OCI-LY1 (cell line): ENCODE data around the gene TBC1D16.

Experiments
- H2AFZ ChIP-seq: fragments of 200-600 bp; sonication (generic), shearing (Covaris generic); 2 replicates; pipeline ENCODE4 v1.6.0; 2014; ENCODE audit warnings: antibody characterized with exemption, mild to moderate bottlenecking, low read length
- H3F3A ChIP-seq: fragments of 200-600 bp; sonication (generic), shearing (Covaris generic); 2 replicates; pipeline ENCODE4 v1.6.0; 2014; ENCODE audit warnings: mild to moderate bottlenecking, antibody characterized with exemption, low read length, moderate library complexity; ENCODE audit not compliant: insufficient read depth
- H3K27ac ChIP-seq: fragments of 200-600 bp; sonication (generic); 2 replicates; pipeline ENCODE4 v1.5.1; 2014; ENCODE audit warnings: low read length, mixed run types, mild to moderate bottlenecking, low read depth; ENCODE audit not compliant: poor library complexity, severe bottlenecking
- H3K27me3 ChIP-seq: fragments of 200-600 bp; sonication (generic); 2 replicates; pipeline ENCODE4 v1.6.0; 2014; ENCODE audit warnings: antibody characterized with exemption, mild to moderate bottlenecking, low read length, moderate library complexity; ENCODE audit not compliant: insufficient read depth
- H3K36me3 ChIP-seq: fragments of 200-600 bp; sonication (generic); 2 replicates; pipeline ENCODE4 v1.6.1; 2014; ENCODE audit warnings: mild to moderate bottlenecking, antibody characterized with exemption, low read length, moderate library complexity, mixed read lengths; ENCODE audit not compliant: insufficient read depth
- H3K4me1 ChIP-seq: fragments of 200-600 bp; sonication (generic); 2 replicates; pipeline ENCODE4 v1.5.1; 2014; ENCODE audit warnings: mild to moderate bottlenecking, low read length, moderate library complexity; ENCODE audit not compliant: insufficient read depth, severe bottlenecking
- H3K4me2 ChIP-seq: fragments of 200-600 bp; sonication (generic), shearing (Covaris generic); 2 replicates; pipeline ENCODE4 v1.6.1; 2014; ENCODE audit warnings: low read length
- H3K4me3 ChIP-seq: fragments of 200-600 bp; sonication (generic); 2 replicates; pipeline ENCODE4 v1.5.1; 2014; ENCODE audit warnings: low read length, low read depth, mild to moderate bottlenecking, mixed read lengths; ENCODE audit not compliant: poor library complexity, severe bottlenecking
- H3K79me2 ChIP-seq: fragments of 200-600 bp; shearing (Covaris generic); 2 replicates; pipeline ENCODE4 v1.6.1; 2016; ENCODE audit warnings: mixed run types, low read length, mixed read lengths; ENCODE audit not compliant: insufficient read depth
- H3K9ac ChIP-seq: fragments of 200-600 bp; sonication (generic), shearing (Covaris generic); 2 replicates; pipeline ENCODE4 v1.6.1; 2014; ENCODE audit warnings: mild to moderate bottlenecking, low read length, mixed read lengths
- H3K9me2 ChIP-seq: fragments of 200-600 bp; sonication (generic), shearing (Covaris generic); 2 replicates; pipeline ENCODE4 v1.6.1; 2014; ENCODE audit warnings: low read depth, mild to moderate bottlenecking, low read length, mixed read lengths
- H3K9me3 ChIP-seq: fragments of 200-600 bp; shearing (Covaris generic); 2 replicates; pipeline ENCODE4 v1.6.1; 2014; ENCODE audit warnings: low read length, mixed read lengths
- H4K20me1 ChIP-seq: fragments of 200-600 bp; sonication (generic), shearing (Covaris generic); 2 replicates; pipeline ENCODE4 v1.6.0; 2016; ENCODE audit warnings: mild to moderate bottlenecking, low read length; ENCODE audit not compliant: insufficient read depth
- CTCF ChIP-seq: fragments of 200-600 bp; sonication (generic), shearing (Covaris generic); IDR thresholded peaks from 2 replicates; pipeline ENCODE4 v1.5.1; 2017; ENCODE audit warnings: mild to moderate bottlenecking, antibody characterized with exemption, low read length, moderate library complexity, mixed read lengths
- EZH2 ChIP-seq: fragments of 200-600 bp; sonication (generic), shearing (Covaris generic); IDR thresholded peaks from 2 replicates; pipeline ENCODE4 v1.8.0; 2017; ENCODE audit warnings: borderline replicate concordance, mixed run types, mild to moderate bottlenecking, antibody characterized with exemption, low read length, moderate library complexity, mixed read lengths

The TBC1D16 gene

DNA sequence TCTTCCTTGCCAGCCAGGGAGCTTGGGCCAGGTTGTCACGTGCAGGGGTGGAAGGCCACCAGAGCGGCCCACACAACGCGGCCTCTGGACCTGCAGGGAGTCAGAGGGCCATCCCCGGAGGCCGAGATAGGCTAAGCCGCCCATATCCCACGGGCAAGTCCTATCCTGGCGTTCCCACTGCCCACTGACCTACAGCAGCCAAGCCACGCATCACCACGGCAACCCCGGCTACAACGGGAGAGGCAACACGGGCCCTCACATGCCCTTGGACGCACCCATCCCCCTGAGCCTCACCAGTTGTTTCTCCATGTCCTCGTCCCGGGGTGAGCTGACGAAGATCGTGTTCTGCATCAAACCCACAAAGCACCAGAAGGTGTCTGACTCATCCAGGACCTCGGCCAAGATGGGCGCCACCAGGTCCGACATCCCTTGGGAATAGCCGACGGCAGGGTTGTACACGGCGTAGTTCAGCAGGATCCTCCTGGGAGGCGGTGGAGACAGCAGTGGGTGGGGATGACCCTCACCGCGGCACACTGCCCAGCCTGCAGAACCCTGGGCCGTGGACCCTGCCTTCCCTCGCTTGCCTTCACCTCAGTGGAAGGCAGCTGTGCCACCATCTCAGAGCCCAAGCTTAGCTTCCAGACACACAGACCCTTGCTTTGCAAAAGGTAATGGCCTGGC lies 88.2 kb downstream of the TBC1D16 start:
- no peak overlapping the region for H2AFZ ChIP-seq
- no peak for TF ChIP-seq EZH2
- TF ChIP-seq CTCF, result no peak
- no peaks in the 10 kb centered on the region for H4K20me1 ChIP-seq
- no peak overlapping the region for H3K27ac ChIP-seq
- no peak overlapping the region for H3K4me3 ChIP-seq
- H3F3A ChIP-seq, result no peaks in the 10 kb centered on the region
- H3K4me2 ChIP-seq, result no peak overlapping the region
- H3K9me2 ChIP-seq, result no peaks in the 10 kb centered on the region
- H3K9ac ChIP-seq, result no peak overlapping the region
- H3K9me3 ChIP-seq, result no peaks in the 10 kb centered on the region
- H3K27me3 ChIP-seq, result no peaks in the 10 kb centered on the region; the same call in none of the 2 replicates
- no peaks in the 10 kb centered on the region for H3K79me2 ChIP-seq
- H3K4me1 ChIP-seq, result no peaks in the 10 kb centered on the region
- no peaks in the 10 kb centered on the region for H3K36me3 ChIP-seq

GRCh38 chr17:79946352-79947231 lies 89.1 kb downstream of the TBC1D16 start:
- TF ChIP-seq EZH2 (no peak), CTCF (no peak)
- H3K36me3 ChIP-seq, result no peaks in the 10 kb centered on the region
- no peaks in the 10 kb centered on the region for H3K79me2 ChIP-seq
- no peaks in the 10 kb centered on the region for H4K20me1 ChIP-seq
- H2AFZ ChIP-seq, result no peak overlapping the region
- H3K27me3 ChIP-seq, result no peaks in the 10 kb centered on the region; the same call in 1 of the 2 replicates
- no peak overlapping the region for H3K4me3 ChIP-seq
- no peaks in the 10 kb centered on the region for H3K9me2 ChIP-seq
- H3K9ac ChIP-seq, result no peak overlapping the region
- no peaks in the 10 kb centered on the region for H3K9me3 ChIP-seq
- no peaks in the 10 kb centered on the region for H3F3A ChIP-seq
- no peak overlapping the region for H3K27ac ChIP-seq
- H3K4me2 ChIP-seq, result no peak overlapping the region
- H3K4me1 ChIP-seq, result no peaks in the 10 kb centered on the region

DNA sequence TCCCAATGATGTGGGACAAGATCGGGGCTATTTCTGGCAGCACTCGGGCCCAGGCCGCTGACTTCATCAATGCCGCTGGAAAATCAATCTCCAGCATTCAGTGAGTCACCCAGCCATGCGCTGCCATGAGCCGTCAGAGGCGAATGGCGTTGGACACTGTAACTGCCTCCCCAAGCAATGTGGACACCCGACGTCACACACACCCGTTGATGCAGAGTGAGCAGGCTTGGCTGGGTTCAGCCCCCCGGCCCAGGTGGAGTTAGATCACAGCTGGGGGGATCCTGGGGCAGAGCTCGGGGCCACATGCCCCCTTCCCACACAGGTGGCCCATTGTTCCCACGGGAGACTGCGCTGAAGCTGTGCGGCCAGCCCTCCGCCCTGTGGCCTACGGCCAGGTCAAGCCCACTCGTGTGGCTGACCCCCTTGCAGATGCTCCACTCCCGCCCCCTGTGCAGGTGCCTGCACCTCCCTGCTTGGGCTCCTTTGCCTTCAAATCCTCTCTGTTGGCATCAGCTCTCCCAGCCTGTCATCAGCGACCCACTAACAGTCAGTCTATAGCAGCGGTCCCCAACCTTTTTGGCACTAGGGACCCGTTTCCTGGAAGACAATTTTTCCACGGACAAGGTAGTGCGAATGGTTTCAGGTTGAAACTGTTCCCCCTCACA lies 89.9 kb downstream of the TBC1D16 start:
- Histone ChIP-seq H3K9me3 (no peaks in the 10 kb centered on the region), H3K4me2 (no peak overlapping the region), H2AFZ (no peak overlapping the region), H3K9ac (no peak overlapping the region), H3K27me3 (no peaks in the 10 kb centered on the region; the same call in 1 of the 2 replicates), H4K20me1 (no peaks in the 10 kb centered on the region), H3K4me1 (no peaks in the 10 kb centered on the region), H3F3A (no peaks in the 10 kb centered on the region), H3K4me3 (no peak overlapping the region), H3K79me2 (no peaks in the 10 kb centered on the region), H3K27ac (no peak overlapping the region), H3K36me3 (no peaks in the 10 kb centered on the region), H3K9me2 (no peaks in the 10 kb centered on the region)
- TF ChIP-seq EZH2, result no peak
- no peak for TF ChIP-seq CTCF
